GM18870 (cell line): Measurements from ENCODE around the gene TGFBR3.

Source experiments
- ATAC-seq: cut with Tn5 transposase; IDR thresholded peaks from one replicate; pipeline ENCODE4 v1.9.1; 2021; ENCODE audit warnings: moderate library complexity; ENCODE audit not compliant: unreplicated experiment

TGFBR3 gene

GRCh38 chr1:91661121-91661520, 224.8 kb downstream of the TGFBR3 start:
- no peak for ATAC-seq

GRCh38 chr1:91660708-91661107, 225.2 kb downstream of the TGFBR3 start:
- ATAC-seq, result no peak

- no peak for ATAC-seq
Measured at GRCh38 chr1:91655912-91656449, 230.0 kb downstream of the TGFBR3 start.

GRCh38 chr1:91653183-91653582, 232.8 kb downstream of the TGFBR3 start:
- no peak for ATAC-seq

- ATAC-seq, result no peak
Measured at GRCh38 chr1:91651661-91652071, 234.3 kb downstream of the TGFBR3 start.

GRCh38 chr1:91651243-91651642, 234.7 kb downstream of the TGFBR3 start:
- ATAC-seq, result no peak

GRCh38 chr1:91650764-91651163, 235.2 kb downstream of the TGFBR3 start:
- no peak for ATAC-seq

- ATAC-seq, result no peak
Measured at GRCh38 chr1:91647061-91647460, 238.9 kb downstream of the TGFBR3 start.

- ATAC-seq, result no peak
Measured at GRCh38 chr1:91645031-91645430, 240.9 kb downstream of the TGFBR3 start.

GRCh38 chr1:91643431-91643830, 242.5 kb downstream of the TGFBR3 start:
- no peak for ATAC-seq

GRCh38 chr1:91640877-91641526, 244.9 kb downstream of the TGFBR3 start:
- ATAC-seq, result no peak

GRCh38 chr1:91637539-91637994, 248.4 kb downstream of the TGFBR3 start:
- ATAC-seq, result no peak

- no peak for ATAC-seq
Measured at GRCh38 chr1:91635763-91636162, 250.2 kb downstream of the TGFBR3 start.

- no peak for ATAC-seq
Measured at GRCh38 chr1:91633438-91633837, 252.5 kb downstream of the TGFBR3 start.

GRCh38 chr1:91631718-91632330, 254.1 kb downstream of the TGFBR3 start:
- no peak for ATAC-seq

- ATAC-seq, result no peak
Measured at GRCh38 chr1:91630803-91631202, 255.1 kb downstream of the TGFBR3 start.
